ENCODE data around the gene MORF4L1.
"Not testable (repeated sequence)": the region's sequence is repeated elsewhere in the genome, so short reads cannot be mapped to it uniquely, and the experiment has no call there.

GRCh38 chr15:78846906-78847305, 25.8 kb upstream of the MORF4L1 start:
- TF ChIP-seq YY1 (IDR thresholded peaks at IDR 0.05; ENCODE audit: low read depth, low read length); SUZ12 (IDR thresholded peaks at IDR 0.05; ENCODE audit: unreplicated experiment): not testable (repeated sequence)

All from GM12878 (cell line).